SU-DHL-6 (cell line): ENCODE results near the gene MTHFD1.
A peak's percentile ranks its signal among the peaks of the same experiment; 100 is the strongest.

Experiments used
- H2AFZ ChIP-seq: fragments of 200-600 bp; sonication (generic); 2 replicates; pipeline ENCODE4 v1.6.1; 2014; ENCODE audit warnings: low read depth, mild to moderate bottlenecking, moderate library complexity, mixed read lengths, antibody characterized with exemption, low read length; ENCODE audit not compliant: severe bottlenecking
- H3F3A ChIP-seq: fragments of 200-600 bp; shearing (Covaris generic); 2 replicates; pipeline ENCODE4 v1.6.0; 2016; ENCODE audit warnings: antibody characterized with exemption, mild to moderate bottlenecking; ENCODE audit not compliant: insufficient read depth
- H3K27ac ChIP-seq: fragments of 200-600 bp; sonication (generic); 2 replicates; pipeline ENCODE4 v1.5.1; 2016; ENCODE audit warnings: low read depth, mild to moderate bottlenecking, low read length, moderate library complexity, mixed read lengths
- H3K27me3 ChIP-seq: fragments of 200-600 bp; sonication (generic), shearing (Covaris generic); 2 replicates; pipeline ENCODE4 v1.6.0; 2014; ENCODE audit warnings: mild to moderate bottlenecking, low read length
- H3K36me3 ChIP-seq: fragments of 200-600 bp; sonication (generic); 2 replicates; pipeline ENCODE4 v1.6.1; 2014; ENCODE audit warnings: mild to moderate bottlenecking, low read length, mixed read lengths
- H3K4me2 ChIP-seq: fragments of 300-600, 200-600 bp; shearing (Covaris generic), sonication (generic); 2 replicates; pipeline ENCODE4 v1.6.0; 2014; ENCODE audit warnings: low read length, low read depth, mild to moderate bottlenecking; ENCODE audit not compliant: poor library complexity, severe bottlenecking
- H3K4me3 ChIP-seq: fragments of 200-600 bp; sonication (generic); 2 replicates; pipeline ENCODE4 v1.5.1; 2014; ENCODE audit warnings: antibody characterized with exemption, low read length, mild to moderate bottlenecking, mixed read lengths; ENCODE audit not compliant: insufficient read depth, poor library complexity, severe bottlenecking
- H3K79me2 ChIP-seq: fragments of 200-600 bp; sonication (generic); 2 replicates; pipeline ENCODE4 v1.6.1; 2014; ENCODE audit warnings: mild to moderate bottlenecking, low read length, moderate library complexity; ENCODE audit not compliant: insufficient read depth
- H3K9ac ChIP-seq: fragments of 200-600 bp; sonication (generic); 2 replicates; pipeline ENCODE4 v1.7.0; 2014; ENCODE audit warnings: mild to moderate bottlenecking, low read length
- H3K9me2 ChIP-seq: fragments of 200-600 bp; sonication (generic); replicated peaks from 2 replicates; pipeline ENCODE4 v1.6.1; 2014; ENCODE audit warnings: low read length; ENCODE audit not compliant: insufficient read depth
- H3K9me3 ChIP-seq: fragments of 200-600 bp; sonication (generic); 2 replicates; pipeline ENCODE4 v1.6.1; 2014; ENCODE audit warnings: low read length, mixed read lengths; ENCODE audit not compliant: insufficient read depth
- H4K20me1 ChIP-seq: fragments of 200-600 bp; sonication (generic); 2 replicates; pipeline ENCODE4 v1.6.1; 2014; ENCODE audit warnings: low read depth, mild to moderate bottlenecking, antibody characterized with exemption, low read length, moderate library complexity, mixed read lengths
- EZH2phosphoT487 ChIP-seq: fragments of 200-600 bp; sonication (generic), shearing (Covaris generic); conservative IDR thresholded peaks from 2 replicates; pipeline ENCODE4 v1.6.1; 2018; ENCODE audit warnings: mild to moderate bottlenecking, antibody characterized with exemption, low read length, moderate library complexity, mixed read lengths
- TF ChIP-seq, protein P1 (sequence below): fragments of 200-600 bp; sonication (generic); IDR thresholded peaks from one replicate; pipeline ENCODE4 v1.5.1; 2017; ENCODE audit warnings: antibody characterized with exemption, mild to moderate bottlenecking, low read length, moderate library complexity; ENCODE audit not compliant: insufficient read depth, poor library complexity, severe bottlenecking

Gene MTHFD1

DNA sequence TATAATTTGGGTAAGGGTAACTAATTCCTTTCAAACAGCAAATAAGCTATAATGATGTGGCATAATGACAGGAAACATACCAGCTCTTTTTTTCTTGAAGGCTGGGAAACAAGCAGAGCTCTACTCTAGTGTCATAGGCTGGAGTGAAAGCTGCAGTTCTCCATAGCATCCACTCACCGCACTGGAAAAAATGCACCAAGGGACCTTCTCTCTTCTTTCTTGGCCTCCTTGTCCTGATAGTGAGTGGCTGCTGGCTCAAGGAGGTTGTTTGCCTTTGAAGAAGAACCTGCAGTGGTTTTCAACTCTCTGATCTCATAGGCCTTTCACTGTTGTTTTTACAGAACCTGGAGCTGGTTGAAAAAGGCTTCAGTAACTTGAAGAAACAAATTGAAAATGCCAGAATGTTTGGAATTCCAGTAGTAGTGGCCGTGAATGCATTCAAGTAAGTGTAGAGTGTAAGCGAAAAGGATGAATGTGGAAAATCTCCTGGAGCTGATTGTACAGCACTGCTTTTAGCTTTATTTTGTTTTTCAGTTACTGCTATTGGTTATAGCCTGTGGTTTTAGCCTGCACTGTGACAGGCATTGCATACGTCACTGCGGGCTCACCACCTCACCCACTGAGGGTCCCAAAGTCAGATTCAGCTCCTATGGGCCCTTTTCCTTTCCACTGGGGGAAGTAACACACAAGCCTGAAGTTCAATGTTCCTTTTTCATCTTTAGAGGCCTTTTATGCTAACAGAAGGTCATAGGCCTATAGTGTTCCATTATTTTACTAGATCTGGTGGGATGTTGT lies 59.9 kb downstream of the MTHFD1 start:
- Histone ChIP-seq H4K20me1 (no peaks in the 10 kb centered on the region), H3K79me2 (no peaks in the 10 kb centered on the region), H3K27ac (peak overlapping the region; percentile 14; the same call in 1 of the 2 replicates), H3K4me3 (no peak overlapping the region), H3K9me3 (no peaks in the 10 kb centered on the region), H3K4me2 (no peak overlapping the region), H3K36me3 (peaks cover 24% of the 10 kb centered on the region), H3F3A (peaks cover 17% of the 10 kb centered on the region), H3K9me2 (no peaks in the 10 kb centered on the region), H3K9ac (no peak overlapping the region), H2AFZ (no peak overlapping the region), H3K27me3 (no peaks in the 10 kb centered on the region)
- no peak for TF ChIP-seq EZH2phosphoT487
- TF ChIP-seq, protein P1, sequence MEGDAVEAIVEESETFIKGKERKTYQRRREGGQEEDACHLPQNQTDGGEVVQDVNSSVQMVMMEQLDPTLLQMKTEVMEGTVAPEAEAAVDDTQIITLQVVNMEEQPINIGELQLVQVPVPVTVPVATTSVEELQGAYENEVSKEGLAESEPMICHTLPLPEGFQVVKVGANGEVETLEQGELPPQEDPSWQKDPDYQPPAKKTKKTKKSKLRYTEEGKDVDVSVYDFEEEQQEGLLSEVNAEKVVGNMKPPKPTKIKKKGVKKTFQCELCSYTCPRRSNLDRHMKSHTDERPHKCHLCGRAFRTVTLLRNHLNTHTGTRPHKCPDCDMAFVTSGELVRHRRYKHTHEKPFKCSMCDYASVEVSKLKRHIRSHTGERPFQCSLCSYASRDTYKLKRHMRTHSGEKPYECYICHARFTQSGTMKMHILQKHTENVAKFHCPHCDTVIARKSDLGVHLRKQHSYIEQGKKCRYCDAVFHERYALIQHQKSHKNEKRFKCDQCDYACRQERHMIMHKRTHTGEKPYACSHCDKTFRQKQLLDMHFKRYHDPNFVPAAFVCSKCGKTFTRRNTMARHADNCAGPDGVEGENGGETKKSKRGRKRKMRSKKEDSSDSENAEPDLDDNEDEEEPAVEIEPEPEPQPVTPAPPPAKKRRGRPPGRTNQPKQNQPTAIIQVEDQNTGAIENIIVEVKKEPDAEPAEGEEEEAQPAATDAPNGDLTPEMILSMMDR = no peak

GRCh38 chr14:64450255-64450654 lies 62.1 kb downstream of the MTHFD1 start:
- Histone ChIP-seq H3K9ac (no peak overlapping the region), H3K27ac (peak overlapping the region; percentile 49), H3K9me2 (no peaks in the 10 kb centered on the region), H3K4me2 (no peak overlapping the region), H4K20me1 (no peaks in the 10 kb centered on the region), H3K4me3 (no peak overlapping the region), H3K9me3 (no peaks in the 10 kb centered on the region), H3F3A (peaks cover 11% of the 10 kb centered on the region), H2AFZ (no peak overlapping the region), H3K27me3 (no peaks in the 10 kb centered on the region), H3K36me3 (peaks cover 27% of the 10 kb centered on the region), H3K79me2 (no peaks in the 10 kb centered on the region)
- TF ChIP-seq EZH2phosphoT487 = no peak
- TF ChIP-seq, protein P1 = no peak

- Histone ChIP-seq H3K27ac (no peak overlapping the region), H4K20me1 (no peaks in the 10 kb centered on the region), H3K9me2 (no peaks in the 10 kb centered on the region), H3K9ac (no peak overlapping the region), H3K36me3 (peaks cover 33% of the 10 kb centered on the region; the same call in 1 of the 2 replicates), H3K27me3 (no peaks in the 10 kb centered on the region), H3K79me2 (no peaks in the 10 kb centered on the region), H2AFZ (no peak overlapping the region), H3K4me3 (no peak overlapping the region), H3F3A (peaks cover 3% of the 10 kb centered on the region), H3K9me3 (no peaks in the 10 kb centered on the region), H3K4me2 (no peak overlapping the region)
- TF ChIP-seq EZH2phosphoT487 = no peak
- TF ChIP-seq, protein P1 = no peak
These were observed 66.5 kb downstream of the MTHFD1 start for GRCh38 chr14:64454671-64455070.
